Keratinocyte (primary cell): ENCODE measurements around the gene SHISA4.

Experiments
- EZH2 ChIP-seq: IDR thresholded peaks from one replicate; pipeline ENCODE4 v1.6.1; 2012; ENCODE audit warnings: inconsistent platforms, mild to moderate bottlenecking, low read length, moderate library complexity
- TF ChIP-seq, protein P1 (sequence below), 3 experiments: IDR thresholded peaks in 1 of 3; conservative IDR thresholded peaks in 1 of 3; optimal IDR thresholded peaks in 1 of 3; 2 replicates in 2 of 3; 3 replicates in 1 of 3; pipeline versions ENCODE3 to v1.5.1; 2011; ENCODE audit warnings: low read length in 3 of 3, mild to moderate bottlenecking in 3 of 3, moderate library complexity in 2 of 3, control low read depth in 1 of 3, inconsistent platforms in 1 of 3; ENCODE audit not compliant: insufficient read depth in 2 of 3; ENCODE audit errors: extremely low read depth in 1 of 3

DNA sequence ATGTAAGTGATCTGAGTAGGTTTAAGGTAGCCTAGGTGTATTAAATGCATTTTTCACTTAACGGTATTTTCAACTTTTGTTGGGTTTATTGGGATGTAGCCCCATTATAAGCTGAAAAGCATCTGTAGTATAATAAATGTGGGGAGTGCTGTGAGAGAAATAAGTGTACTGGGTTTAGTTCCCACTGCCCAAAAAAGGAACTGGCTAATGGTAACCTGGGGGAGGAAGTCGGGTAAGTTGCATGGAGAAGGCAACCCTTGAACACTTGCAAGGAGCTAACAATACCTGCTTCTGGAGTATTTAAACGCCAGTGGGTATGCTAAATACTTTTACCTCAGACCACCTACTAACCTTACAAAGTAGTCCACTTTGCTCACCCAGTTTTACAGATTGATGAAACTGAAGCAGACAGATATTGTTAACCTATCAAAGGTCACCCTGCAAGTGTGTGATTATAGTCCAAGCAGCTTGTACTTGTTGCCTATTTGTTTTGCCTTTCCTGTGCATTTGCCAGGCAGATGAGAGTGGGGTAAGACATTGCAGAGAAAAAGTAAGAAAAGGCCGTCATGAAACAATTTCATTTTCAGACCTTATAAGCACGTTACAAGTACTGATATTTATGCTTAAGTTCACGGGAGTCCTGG lies 7.6 kb upstream of the SHISA4 start:
- TF ChIP-seq, protein P1, sequence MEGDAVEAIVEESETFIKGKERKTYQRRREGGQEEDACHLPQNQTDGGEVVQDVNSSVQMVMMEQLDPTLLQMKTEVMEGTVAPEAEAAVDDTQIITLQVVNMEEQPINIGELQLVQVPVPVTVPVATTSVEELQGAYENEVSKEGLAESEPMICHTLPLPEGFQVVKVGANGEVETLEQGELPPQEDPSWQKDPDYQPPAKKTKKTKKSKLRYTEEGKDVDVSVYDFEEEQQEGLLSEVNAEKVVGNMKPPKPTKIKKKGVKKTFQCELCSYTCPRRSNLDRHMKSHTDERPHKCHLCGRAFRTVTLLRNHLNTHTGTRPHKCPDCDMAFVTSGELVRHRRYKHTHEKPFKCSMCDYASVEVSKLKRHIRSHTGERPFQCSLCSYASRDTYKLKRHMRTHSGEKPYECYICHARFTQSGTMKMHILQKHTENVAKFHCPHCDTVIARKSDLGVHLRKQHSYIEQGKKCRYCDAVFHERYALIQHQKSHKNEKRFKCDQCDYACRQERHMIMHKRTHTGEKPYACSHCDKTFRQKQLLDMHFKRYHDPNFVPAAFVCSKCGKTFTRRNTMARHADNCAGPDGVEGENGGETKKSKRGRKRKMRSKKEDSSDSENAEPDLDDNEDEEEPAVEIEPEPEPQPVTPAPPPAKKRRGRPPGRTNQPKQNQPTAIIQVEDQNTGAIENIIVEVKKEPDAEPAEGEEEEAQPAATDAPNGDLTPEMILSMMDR (optimal IDR thresholded peaks at IDR 0.05 in 1 of 3, IDR thresholded peaks at IDR 0.05 in 1 of 3, conservative IDR thresholded peaks at IDR 0.05 in 1 of 3; ENCODE audit: extremely low read depth in 1 of 3, insufficient read depth in 2 of 3, low read length in 3 of 3), result no peak
- TF ChIP-seq EZH2, result no peak
